Measurements from ENCODE around the gene TMEM8B. TPM values are rescaled to one million over a fixed set of nuclear protein-coding genes. Genes with fewer than 3 reads are reported as not detected.
"Not testable (repeated sequence)": the region's sequence is repeated elsewhere in the genome, so short reads cannot be mapped to it uniquely, and the experiment has no call there.

The TMEM8B gene
- total RNA-seq, 1 donor from 2014 or later = 2.6 TPM

DNA sequence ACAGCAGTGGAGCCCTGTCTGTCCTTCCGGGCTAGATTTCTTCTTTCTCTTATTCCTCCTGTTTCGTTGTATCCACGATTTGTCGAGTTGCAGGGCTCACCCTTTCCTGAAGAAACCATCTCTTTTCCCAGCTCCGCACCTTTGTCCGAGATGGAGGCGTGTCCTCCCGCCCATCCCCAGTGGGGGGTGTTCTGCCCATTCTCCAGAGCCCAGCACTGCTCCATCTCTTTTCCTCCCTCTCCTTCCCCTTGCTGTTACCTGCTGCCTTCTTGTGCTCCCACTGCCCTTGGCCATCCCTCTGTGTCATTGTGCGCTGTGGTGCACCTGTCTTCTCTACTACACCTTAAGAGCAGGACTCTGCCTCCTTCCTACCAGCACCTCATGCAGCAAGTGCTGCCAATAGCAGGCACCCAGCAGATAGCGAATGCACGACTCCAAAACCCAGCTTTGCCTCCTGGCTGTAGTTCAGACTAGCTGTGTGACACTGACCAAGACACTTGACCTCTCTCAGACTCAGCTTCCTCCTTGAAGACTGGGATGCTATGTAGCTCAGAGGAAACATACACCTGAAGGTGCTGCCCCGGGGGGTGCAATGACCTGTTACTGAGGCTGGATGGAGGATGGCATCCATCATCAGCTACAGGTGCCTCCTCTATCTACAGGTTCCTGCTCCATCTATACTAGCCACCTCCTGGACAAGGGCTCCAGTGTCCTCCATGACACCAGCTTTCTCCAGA lies 32.3 kb downstream of the TMEM8B start:
- intact Hi-C loops (cut with micrococcal nuclease) = no loop called here

DNA sequence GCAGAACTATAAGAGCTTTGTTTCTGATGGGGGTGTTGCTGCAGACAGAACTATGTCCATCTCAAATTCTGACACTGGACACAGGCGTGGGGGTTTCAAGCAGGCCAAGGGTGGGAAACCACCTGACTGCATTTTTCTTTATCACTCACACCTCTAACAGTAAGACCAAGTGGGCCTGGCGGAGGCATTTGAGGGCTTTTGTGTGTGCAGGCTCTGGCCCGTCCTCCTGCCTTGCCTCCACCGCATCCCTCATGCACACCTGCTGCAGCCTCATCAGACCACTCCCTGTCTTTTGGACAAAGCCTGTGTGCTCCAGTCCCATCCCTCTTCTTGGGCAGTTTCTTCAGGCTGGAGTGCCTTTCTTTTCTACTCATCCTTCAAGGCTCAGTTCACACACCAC lies 33.3 kb downstream of the TMEM8B start:
- intact Hi-C loops (cut with micrococcal nuclease) = no loop called here

DNA sequence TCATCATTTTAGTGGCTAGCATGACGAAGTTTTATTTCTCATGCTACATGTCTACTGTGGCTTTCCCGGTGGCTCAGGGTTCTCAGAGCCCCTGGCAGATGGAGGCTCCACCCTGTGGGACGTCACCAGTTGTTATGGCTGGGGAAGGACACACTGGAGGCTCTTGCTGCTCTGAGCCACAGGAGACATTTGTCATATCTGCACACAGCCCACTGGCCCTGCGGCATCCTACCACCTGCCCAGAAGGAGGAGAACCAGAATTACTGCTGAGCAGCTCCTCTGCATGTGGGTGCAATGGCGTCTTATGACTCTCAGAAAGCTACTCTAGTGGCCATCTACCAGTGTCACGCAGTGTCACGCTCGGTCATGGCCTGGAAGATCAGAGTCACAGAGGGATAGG lies 34.6 kb downstream of the TMEM8B start:
- intact Hi-C loops (cut with micrococcal nuclease) = no loop called here

DNA sequence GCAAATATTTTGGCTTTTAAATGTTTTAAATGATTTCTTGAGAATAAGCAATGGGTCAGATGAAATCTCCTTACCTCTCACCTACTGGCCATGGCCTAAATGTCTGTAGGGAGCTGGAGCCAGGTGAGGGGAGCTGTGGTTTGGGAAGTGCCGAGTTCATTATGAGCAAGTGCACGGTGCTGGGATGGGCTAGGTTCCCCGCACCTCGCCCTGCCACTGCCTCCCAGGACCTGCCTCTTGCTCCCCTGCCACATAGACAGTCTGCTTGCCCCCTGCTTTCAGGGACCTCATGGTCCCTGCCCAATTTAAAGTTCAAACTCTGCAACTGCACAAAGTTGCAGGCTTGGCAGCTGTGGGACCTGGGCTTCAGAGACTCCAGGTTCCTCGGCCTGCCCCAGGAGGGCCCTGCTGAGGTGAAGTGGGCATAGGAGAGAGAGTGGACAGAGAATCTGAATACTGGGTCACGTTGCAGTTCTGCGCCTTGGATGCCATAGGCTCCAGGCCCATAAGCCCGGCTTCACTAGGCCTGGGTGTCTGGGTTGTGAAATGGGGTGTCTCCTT lies 35.7 kb downstream of the TMEM8B start:
- intact Hi-C loops (cut with micrococcal nuclease) = no loop called here

DNA sequence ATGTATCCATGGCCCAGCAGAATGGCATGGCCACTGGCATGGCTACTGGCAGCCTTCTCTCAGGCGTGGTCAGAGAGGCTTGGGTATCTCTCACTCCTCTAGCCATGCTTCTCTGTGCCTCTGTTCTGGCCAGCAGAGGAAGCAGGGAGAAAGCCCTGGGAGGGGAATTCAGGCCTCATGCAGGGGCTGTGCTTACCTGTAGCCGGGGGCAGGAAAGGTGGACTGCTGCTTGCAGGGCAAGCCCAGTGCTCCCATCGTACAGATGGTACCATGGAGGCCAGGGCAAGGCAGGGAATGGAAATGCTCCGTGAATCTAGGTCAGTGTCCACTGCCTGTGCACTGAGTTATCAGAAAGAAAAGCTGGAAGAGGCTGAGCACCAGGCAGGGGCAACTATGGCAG lies 38.5 kb downstream of the TMEM8B start:
- intact Hi-C loops (cut with micrococcal nuclease) = no loop called here

DNA sequence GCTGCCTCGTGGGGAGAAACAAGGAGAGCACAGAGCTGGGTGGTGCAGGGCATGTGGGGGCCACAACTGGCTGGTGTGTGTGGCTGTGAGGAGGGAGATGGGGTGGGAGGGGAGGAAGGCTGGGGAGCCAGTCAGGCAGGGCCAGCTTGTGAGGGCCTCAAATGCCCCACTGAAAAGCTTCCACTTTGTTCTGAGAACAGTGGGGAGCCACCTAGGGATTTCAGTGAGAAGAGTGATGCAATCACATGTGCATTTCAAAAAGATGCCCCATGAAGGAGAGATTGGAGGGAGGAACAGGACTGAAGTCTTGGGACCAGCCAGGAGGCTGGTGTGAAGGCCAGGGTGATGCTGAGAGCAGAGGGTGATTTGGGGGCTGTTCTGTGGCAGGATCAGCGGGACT lies 39.9 kb downstream of the TMEM8B start:
- intact Hi-C loops (cut with micrococcal nuclease) = no loop called here

DNA sequence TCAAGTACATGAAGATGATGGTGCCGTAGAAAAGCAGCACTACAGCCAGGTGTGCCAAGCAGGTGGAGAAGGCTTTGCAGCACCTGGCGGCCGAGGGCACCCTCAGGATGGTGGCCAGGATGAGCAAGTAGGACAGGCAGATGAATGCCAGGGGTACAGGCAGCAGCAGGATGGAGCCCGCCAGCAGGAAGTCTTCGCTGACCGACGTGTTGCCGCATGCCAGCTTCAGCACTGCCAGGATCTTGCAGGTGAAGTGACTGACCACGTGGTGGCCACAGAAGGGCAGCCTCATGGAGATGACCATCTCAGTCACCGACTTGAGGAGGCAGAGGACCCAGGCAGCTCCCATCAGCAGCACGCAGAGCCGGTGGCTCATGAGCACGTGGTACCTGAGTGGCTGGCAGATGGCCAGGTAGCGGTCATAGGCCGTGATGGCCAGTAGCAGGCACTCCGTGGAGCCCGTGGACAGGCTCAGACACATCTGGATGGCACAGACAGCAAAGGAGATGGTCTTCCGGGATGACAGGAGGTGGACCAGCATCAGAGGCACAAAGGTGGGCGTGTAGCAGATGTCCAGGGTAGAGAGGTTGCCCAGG lies 40.7 kb downstream of the TMEM8B start:
- intact Hi-C loops (cut with micrococcal nuclease) = no loop called here

DNA sequence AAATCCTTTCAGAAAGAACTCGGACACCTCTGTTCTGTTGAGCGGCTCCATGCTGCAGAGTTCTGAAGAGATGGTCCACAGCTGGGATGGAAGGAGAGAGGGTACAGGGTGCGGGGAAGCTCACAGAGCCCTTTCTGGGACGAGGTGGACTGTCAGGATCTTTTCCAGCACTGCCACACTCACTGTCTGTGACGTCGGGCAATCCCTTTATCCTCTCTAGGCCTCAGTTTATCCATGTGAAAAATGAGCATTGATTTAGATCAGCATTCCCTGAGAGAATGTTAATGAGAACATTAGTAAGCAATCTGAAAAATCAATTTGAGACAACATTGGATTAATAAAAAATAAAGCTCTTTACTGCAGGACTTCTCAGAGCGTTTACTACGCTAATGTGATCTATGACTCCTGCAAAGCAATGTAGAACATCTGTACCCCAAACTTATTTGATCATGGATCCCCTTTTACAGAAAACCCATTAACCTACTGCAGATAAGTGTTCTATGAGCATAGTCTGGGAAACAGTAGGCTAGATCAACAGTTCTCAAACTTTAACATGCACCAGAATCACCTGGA lies 41.4 kb downstream of the TMEM8B start, which contains the start of gene OR13J1:
Gene OR13J1 (minus strand): TSS at position 51 of the 573 bp plus-strand sequence. CDS start 0 bp downstream, at position 51.
- intact Hi-C loops (cut with micrococcal nuclease) = no loop called here

DNA sequence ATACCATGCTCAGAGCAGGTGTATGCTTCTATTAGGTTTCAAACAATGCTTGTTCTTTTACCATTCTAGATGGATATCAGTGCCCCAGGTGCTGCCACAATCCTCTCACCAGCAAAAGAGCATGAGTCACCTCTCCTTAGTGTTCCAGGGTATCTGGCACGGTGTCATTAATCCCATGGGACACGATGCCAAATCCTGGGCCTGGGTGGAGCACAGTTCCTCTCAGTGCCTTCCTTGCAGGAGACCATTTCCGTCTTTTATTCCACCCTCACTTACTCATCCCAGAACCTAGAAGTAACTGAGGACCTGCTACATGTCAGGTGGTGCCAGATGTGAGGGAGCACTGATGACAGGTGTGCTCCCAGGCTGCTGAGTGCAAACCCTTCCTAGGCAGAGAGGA lies 42.5 kb downstream of the TMEM8B start:
- intact Hi-C loops (cut with micrococcal nuclease) = no loop called here

DNA sequence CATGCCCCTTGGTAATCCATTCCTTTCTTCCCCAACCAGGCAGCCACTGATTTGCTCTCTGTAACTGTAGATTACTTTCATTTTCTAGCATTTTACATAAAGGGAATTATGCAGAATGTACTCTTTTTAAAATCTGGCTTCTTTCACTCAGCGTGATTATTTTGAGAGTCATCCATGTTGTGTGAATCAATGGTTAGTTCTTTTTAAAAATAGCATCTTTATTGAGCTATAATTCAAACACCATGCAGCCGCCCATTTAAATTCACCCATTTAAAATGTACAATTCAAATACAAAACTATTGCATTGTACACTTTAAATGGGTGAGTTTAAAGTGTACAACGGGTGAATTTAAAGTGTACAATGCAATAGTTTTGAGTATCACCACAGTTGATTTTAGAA lies 43.5 kb downstream of the TMEM8B start:
- intact Hi-C loops (cut with micrococcal nuclease) = no loop called here

DNA sequence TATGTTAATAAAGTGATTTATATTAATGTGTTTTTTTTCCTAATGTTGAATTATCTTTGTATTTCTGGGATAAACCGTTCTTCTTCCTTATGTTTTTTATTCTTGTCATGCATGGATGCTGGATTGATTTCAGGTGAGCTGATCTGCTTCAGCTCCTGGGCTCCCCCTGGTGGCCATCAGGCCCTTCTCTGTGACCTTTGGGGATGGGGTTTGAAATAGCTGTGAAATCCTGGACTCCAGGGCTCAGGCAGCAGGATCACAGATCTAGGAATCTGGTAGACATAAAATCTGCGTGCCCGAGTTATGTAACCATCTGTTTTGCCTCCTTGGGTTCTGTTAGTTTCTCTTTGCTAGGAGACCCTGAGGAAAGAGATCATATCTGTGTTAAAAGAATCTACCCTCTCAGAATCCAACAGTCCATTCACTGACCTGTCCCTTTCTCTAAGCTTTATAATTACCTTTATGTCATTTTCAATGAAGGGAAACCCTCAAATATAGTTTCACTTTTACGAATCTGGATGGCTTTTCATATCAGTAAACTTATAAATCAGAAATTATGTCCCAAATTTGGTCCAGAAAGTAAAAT lies 53.3 kb downstream of the TMEM8B start:
- intact Hi-C loops (cut with micrococcal nuclease) = loop anchor here (1.0 kb wide), 3 partner anchors 56 to 146 kb away; no protein-coding TSS in a partner anchor

DNA sequence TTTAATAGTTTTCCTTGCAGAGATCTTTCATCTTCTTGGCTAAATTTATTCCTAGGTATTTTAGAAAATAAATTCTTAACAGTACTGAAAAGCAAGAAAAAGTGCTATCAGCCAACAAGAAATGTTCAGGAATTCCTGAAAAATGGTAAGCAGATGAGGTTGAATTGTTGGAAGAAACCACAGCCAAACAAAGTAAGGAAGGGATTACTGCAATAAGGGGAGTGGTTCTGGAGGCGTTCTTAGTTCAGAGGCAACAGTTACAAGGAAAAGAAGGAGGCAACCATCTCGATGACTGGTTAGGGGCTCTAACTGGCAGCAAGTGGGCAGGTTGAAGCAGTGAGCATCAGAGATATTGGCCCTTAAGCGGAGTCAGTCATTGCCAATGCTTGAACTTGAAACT lies 54.0 kb downstream of the TMEM8B start:
- intact Hi-C loops (cut with micrococcal nuclease) = loop anchor here (1.0 kb wide), 3 partner anchors 57 to 147 kb away; no protein-coding TSS in a partner anchor

DNA sequence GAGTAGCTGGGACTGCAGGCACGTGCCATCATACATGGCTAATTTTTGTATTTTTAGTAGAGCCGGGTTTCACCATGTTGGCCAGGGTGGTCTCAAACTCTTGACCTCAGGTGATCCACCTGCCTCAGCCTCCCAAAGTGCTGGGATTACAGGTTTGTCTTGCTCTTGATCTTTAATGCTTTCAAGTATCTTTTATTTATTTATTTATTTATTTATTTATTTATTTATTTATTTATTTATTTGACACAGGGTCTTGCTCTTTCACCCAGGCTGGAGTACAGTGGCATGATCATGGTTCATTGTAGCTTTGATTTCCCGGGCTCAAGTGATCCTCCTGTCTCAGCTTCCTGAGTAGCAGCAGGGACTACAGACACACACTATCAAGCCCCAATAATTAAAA lies 55.9 kb downstream of the TMEM8B start:
- intact Hi-C loops (cut with micrococcal nuclease) = not testable (repeated sequence)

DNA sequence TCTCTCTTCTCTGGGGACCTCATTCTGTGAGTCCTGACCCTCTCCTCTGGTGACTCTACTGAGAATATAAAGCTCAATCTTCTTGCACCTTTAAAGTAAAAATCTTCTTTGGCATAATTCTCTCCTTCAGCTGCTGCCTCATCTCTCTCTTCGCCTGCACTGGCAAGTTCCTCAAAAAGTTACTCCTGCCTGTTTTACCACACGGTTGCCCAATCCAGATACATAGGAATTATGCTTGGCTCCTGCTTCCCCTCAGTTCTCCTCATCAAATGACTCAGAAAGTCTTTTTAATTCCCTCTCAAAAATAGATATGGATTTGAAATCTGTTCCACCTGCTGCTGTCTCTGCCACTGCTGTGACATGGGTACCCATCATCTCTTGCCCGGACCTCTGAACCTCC lies 62.6 kb downstream of the TMEM8B start:
- intact Hi-C loops (cut with micrococcal nuclease) = no loop called here

DNA sequence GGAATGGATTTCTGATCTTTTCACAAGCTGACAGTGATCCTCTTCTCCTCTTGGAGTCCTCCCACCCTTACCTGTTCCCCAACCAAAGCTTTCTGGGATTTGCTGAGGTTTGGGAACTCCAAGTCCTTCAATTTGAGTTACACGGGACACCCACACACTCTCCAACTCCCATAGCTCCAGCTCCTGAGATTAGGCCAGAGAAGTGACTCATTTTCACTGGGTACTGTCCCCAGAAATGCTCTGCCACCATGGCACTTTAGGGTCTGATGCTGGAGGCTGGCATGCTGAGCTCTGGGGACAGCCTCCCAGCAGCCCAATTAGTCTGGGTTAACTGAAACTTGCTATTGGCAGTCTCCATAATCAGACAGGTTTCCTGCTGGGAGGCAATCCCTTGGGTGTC lies 63.0 kb downstream of the TMEM8B start:
- intact Hi-C loops (cut with micrococcal nuclease) = no loop called here

DNA sequence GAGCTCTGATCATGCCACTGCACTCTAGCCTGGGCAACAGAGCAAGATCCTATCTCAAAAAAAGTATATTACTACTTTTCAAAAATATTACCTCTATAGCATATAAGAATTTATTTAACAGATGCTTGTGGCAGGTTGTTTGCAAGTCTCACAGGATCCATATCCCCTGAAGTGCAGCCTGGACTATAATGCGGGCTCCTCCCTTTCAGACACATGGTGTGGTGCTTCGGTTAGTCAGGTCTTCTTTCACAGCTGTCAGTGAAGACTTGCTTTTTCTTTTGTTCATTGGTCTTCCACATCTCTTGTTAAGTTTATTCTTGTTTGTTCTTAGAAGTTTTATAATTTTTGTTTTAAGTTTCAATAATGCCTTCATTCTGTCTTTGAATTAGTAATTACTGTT lies 67.5 kb downstream of the TMEM8B start:
- intact Hi-C loops (cut with micrococcal nuclease) = no loop called here

DNA sequence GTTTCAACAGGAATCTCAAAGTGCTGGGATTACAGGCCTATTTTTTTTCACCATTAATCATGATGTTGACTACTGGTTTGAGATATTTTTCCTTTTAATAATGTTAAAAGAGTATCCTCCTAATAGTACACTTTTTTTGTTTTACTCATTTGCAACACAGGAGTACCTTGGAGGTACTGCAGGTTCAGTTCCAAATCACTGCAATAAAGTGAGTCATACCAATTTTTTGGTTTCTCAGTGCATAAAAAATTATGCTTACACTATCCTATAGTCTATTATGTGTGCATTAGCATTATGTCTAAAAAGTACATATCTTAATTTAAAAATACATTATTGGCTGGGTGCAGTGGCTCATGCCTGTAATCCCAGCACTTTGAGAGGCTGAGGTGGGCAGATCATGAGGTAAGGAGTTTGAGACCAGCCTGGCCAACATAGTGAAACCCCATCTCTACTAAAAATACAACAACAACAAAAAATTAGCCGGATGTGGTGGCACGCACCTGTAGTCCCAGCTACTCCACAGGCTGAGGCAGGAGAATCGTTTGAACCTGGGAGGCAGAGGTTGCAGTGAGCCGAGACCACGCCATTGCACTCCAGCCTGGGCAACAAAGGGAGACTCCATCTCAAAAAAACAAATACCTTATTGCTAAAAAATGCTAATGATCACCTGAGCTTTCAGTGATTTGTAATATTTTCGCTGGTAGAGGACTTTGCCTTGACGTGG lies 68.5 kb downstream of the TMEM8B start:
- intact Hi-C loops (cut with micrococcal nuclease) = not testable (repeated sequence)

DNA sequence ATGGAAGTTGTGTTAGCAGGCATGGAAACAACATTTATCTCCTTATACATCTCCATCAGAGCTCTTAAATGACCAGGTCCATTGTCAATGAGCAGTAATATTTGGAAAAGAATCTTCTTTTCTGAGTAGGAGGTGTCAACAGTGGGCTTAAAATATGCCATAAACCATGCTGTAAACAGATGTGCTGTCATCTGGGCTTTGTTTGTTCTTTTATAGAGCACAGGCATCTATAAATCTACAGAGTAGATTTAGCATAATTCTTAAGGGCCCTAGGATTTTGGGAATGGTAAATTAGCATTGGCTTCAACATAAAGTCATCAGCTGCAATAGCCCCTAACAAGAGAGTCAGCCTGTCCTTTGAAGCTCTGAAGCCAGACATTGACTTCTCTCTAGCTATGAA lies 69.3 kb downstream of the TMEM8B start:
- intact Hi-C loops (cut with micrococcal nuclease) = no loop called here

DNA sequence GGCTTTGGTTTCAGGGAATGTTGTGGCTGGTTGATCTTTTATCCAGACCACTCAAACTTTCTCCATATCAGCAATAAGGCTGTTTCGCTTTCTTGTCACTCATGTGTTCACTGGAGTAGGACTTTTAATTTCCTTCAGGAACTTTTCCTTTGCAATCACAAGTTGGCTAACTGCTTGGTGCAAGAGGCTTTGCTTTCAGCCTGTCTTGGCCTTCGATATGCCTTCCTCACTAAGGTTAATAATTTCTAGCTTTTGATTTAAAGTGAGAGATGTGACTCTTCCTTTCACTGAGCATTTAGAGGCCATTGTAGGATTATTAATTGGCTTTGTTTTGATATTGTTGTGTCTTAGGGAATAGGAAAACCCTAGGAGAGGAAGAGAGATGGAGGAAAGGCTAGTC lies 70.0 kb downstream of the TMEM8B start:
- intact Hi-C loops (cut with micrococcal nuclease) = no loop called here

DNA sequence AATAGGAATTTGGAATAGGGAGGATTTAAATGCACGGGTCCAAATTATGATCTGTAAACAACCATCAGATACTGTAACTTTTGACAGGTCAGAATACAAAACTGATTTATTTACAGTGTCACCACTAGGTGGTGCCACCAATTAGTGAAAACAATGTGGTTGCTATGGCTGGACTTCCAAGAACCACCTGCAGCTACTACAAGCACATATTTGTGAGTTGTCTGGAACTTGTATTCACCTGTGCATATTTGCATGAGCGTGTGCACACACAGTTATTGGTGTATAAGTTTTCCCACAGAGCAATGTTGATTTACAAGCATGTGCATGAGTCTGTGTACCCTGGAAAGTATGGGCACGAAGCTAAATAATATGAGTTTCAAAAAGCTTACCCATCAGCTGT lies 74.0 kb downstream of the TMEM8B start:
- intact Hi-C loops (cut with micrococcal nuclease) = loop anchor here (1.0 kb wide), 2 partner anchors 42 to 120 kb away; no protein-coding TSS in a partner anchor

DNA sequence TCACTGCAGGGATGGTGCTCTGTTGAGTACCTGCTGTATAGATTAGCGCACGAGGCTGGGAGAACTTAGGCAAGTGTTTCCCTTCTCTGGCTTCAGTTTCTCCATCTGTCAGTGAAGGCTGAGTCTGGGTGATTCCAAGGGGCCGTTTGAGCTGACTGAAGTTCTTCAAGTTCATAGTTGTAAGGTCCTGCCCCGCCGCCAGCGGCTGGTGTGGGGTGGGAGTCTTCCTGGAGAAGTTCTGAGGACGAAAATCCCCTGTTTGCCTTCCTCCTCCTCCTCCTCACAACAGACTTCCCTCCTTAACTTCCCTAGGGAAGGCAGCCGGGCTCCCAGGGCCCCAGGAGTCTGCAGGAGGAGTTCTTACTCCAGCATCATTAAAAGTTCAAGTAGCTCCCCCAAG lies 75.3 kb downstream of the TMEM8B start:
- intact Hi-C loops (cut with micrococcal nuclease) = no loop called here

Measured in T-helper 2 cell treated with Interferon-gamma antibody and Interleukin-4, amounts not matched to agents 100 ng/mL and 5 ng/mL, for 36 hours (primary cell).